Prostate gland (tissue), 2 donors: Measurements from ENCODE around the gene ZNF486.

Source experiments
- POLR2A ChIP-seq: fragments of 450-650 bp; IDR thresholded peaks from one replicate; pipeline ENCODE4 v1.6.1; 2016; ENCODE audit warnings: antibody characterized with exemption, mild to moderate bottlenecking
- POLR2AphosphoS5 ChIP-seq: sonication (generic); formaldehyde crosslinking; IDR thresholded peaks from one replicate; pipeline ENCODE4 v1.6.1; 2017; ENCODE audit warnings: antibody characterized with exemption
- TF ChIP-seq, protein P1 (sequence below), 4 experiments: fragments of 200-600 bp in 2 of 4; fragments of 450-650 bp in 2 of 4; sonication (generic) in 2 of 4; IDR thresholded peaks; 1 replicate in 3 of 4; 2 replicates in 1 of 4; pipeline ENCODE4 v1.5.1; 2016 to 2019; ENCODE audit warnings: antibody characterized with exemption in 4 of 4, mild to moderate bottlenecking in 2 of 4, moderate library complexity in 2 of 4

DNA sequence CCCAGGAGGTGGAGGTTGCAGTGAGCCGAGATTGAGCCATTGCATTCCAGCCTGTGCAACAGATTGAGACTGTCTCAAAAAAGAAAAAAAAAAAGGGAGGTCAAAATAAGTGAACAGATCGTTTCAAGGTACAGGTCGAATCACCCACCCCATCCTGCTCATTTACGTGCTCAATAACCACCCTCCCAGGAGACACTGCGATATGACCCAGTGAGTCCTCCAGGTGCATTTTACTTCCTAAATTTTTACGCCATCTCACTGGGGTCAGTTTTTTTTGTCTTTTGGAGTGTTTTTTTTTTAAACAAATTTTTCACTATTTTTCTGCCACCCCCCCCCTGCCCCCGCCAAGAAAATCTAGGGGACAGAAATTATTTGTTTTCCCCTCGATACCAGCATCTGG lies 68.1 kb downstream of the ZNF486 start:
- TF ChIP-seq, protein P1, sequence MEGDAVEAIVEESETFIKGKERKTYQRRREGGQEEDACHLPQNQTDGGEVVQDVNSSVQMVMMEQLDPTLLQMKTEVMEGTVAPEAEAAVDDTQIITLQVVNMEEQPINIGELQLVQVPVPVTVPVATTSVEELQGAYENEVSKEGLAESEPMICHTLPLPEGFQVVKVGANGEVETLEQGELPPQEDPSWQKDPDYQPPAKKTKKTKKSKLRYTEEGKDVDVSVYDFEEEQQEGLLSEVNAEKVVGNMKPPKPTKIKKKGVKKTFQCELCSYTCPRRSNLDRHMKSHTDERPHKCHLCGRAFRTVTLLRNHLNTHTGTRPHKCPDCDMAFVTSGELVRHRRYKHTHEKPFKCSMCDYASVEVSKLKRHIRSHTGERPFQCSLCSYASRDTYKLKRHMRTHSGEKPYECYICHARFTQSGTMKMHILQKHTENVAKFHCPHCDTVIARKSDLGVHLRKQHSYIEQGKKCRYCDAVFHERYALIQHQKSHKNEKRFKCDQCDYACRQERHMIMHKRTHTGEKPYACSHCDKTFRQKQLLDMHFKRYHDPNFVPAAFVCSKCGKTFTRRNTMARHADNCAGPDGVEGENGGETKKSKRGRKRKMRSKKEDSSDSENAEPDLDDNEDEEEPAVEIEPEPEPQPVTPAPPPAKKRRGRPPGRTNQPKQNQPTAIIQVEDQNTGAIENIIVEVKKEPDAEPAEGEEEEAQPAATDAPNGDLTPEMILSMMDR (IDR thresholded peaks at IDR 0.05) = no peak
- no peak for TF ChIP-seq POLR2A
- no peak for TF ChIP-seq POLR2AphosphoS5
